Stomach smooth muscle (tissue), 2 donors: ENCODE measurements around the gene STK24.
A peak's percentile ranks its signal among the peaks of the same experiment; 100 is the strongest.

Experiments
- H3K27ac ChIP-seq: one replicate; pipeline ENCODE4 v1.7.0; 2013; ENCODE audit warnings: mild to moderate bottlenecking, low read length, inconsistent platforms
- H3K27me3 ChIP-seq, 2 donors: one replicate each; pipeline ENCODE4 v1.7.0; 2013; ENCODE audit warnings: low read length in 2 of 2; ENCODE audit not compliant: insufficient read depth in 2 of 2, control insufficient read depth in 1 of 2
- H3K36me3 ChIP-seq, 2 donors: one replicate each; pipeline ENCODE4 v1.7.0; 2013; ENCODE audit warnings: low read length in 2 of 2; ENCODE audit not compliant: control insufficient read depth in 2 of 2, insufficient read depth in 2 of 2
- H3K4me1 ChIP-seq: one replicate; pipeline ENCODE4 v1.7.0; 2013; ENCODE audit warnings: low read length; ENCODE audit not compliant: control insufficient read depth, insufficient read depth
- H3K4me3 ChIP-seq, 2 donors: one replicate each; pipeline ENCODE4 v1.7.0; 2013; ENCODE audit warnings: low read length in 2 of 2
- H3K9ac ChIP-seq, 2 donors: one replicate each; pipeline ENCODE4 v1.7.0; 2013; ENCODE audit warnings: low read length in 2 of 2, mild to moderate bottlenecking in 1 of 2
- H3K9me3 ChIP-seq, 2 donors: one replicate each; pipeline ENCODE4 v1.7.0; 2013; ENCODE audit warnings: low read length in 2 of 2; ENCODE audit not compliant: control insufficient read depth in 2 of 2
- donor health status: healthy.
- donor health status: Pancreatic carcinoma.

STK24 gene

DNA sequence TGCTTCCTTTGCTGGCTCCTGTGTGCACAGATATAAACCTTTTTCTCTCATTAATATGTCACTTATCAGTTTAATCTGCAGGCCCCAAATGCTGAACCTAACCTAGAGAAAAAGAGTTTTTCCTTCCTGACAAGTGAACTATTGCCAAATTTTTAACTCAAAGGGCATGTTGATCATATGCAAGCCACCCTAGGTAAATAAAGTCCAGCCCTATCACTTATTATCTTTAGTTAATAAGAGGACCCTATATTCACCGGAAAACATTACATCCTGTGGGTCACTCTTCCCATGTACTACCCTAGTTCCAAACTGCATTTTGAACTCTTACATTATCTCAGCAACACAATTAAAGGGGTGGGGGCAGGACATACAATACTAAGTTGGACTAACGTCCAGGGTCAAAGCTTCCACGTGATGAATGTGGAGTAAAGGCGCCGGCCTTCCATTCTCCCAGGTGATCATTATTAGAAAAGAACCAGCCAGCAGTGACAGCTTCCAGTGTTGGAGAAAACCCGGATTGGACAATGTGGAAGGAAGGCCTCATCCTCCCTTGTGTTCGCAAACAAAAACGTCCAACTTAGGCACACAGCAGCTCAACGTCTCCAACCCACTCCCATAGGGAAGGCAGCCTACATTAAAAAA lies 86.6 kb downstream of the STK24 start:
- Histone ChIP-seq H3K27ac (no peak overlapping the region), H3K4me3 (no peak overlapping the region), H3K36me3 (no peaks in the 10 kb centered on the region), H3K9ac (no peak overlapping the region), H3K4me1 (peaks cover 40% of the 10 kb centered on the region), H3K9me3 (no peaks in the 10 kb centered on the region), H3K27me3 (no peaks in the 10 kb centered on the region)

- H3K9me3 ChIP-seq, result no peaks in the 10 kb centered on the region
- H3K27ac ChIP-seq, result no peak overlapping the region
- H3K4me3 ChIP-seq, result no peak overlapping the region
- no peaks in the 10 kb centered on the region for H3K36me3 ChIP-seq
- H3K4me1 ChIP-seq, result peaks cover 40% of the 10 kb centered on the region
- H3K27me3 ChIP-seq, result no peaks in the 10 kb centered on the region
- no peak overlapping the region for H3K9ac ChIP-seq
Measured at GRCh38 chr13:98489446-98490194, 87.3 kb downstream of the STK24 start.

GRCh38 chr13:98488736-98489135 lies 88.2 kb downstream of the STK24 start:
- no peak overlapping the region for H3K9ac ChIP-seq
- H3K4me1 ChIP-seq, result peaks cover 46% of the 10 kb centered on the region
- H3K36me3 ChIP-seq, result no peaks in the 10 kb centered on the region
- no peaks in the 10 kb centered on the region for H3K27me3 ChIP-seq
- no peak overlapping the region for H3K27ac ChIP-seq
- no peaks in the 10 kb centered on the region for H3K9me3 ChIP-seq
- H3K4me3 ChIP-seq, result no peak overlapping the region

DNA sequence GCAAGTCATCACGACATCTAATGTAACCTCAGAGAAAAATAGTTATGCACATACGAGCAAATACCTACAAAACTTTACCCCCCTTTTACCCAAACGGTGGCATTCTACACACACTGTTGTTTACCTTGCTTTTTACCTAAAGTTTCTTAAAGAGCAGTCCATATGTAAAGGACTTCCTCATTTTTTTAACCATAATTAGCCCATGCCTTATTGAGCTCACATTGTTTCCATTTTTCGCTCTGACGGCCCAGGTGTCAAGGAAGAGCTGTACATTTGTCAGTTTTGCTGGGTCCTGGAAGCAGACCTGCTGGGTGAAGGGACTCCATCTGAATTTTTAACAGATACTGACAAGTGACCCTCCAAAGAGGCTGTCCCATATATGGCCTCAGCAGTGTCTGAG lies 89.4 kb downstream of the STK24 start:
- Histone ChIP-seq H3K27me3 (no peaks in the 10 kb centered on the region), H3K36me3 (no peaks in the 10 kb centered on the region), H3K9ac (no peak overlapping the region), H3K4me3 (no peak overlapping the region), H3K27ac (no peak overlapping the region), H3K9me3 (no peaks in the 10 kb centered on the region), H3K4me1 (peaks cover 57% of the 10 kb centered on the region)

- H3K4me1 ChIP-seq, result peaks cover 55% of the 10 kb centered on the region
- no peak overlapping the region for H3K4me3 ChIP-seq
- no peaks in the 10 kb centered on the region for H3K9me3 ChIP-seq
- no peaks in the 10 kb centered on the region for H3K36me3 ChIP-seq
- H3K27ac ChIP-seq, result no peak overlapping the region
- no peaks in the 10 kb centered on the region for H3K27me3 ChIP-seq
- H3K9ac ChIP-seq, result no peak overlapping the region
Measured at GRCh38 chr13:98487016-98487415, 89.9 kb downstream of the STK24 start.

GRCh38 chr13:98486412-98486811 lies 90.5 kb downstream of the STK24 start:
- no peak overlapping the region for H3K27ac ChIP-seq
- H3K9ac ChIP-seq, result no peak overlapping the region
- no peaks in the 10 kb centered on the region for H3K9me3 ChIP-seq
- no peaks in the 10 kb centered on the region for H3K27me3 ChIP-seq
- H3K4me3 ChIP-seq, result no peak overlapping the region
- no peaks in the 10 kb centered on the region for H3K36me3 ChIP-seq
- peaks cover 56% of the 10 kb centered on the region for H3K4me1 ChIP-seq

- Histone ChIP-seq H3K4me1 (peaks cover 55% of the 10 kb centered on the region), H3K27ac (no peak overlapping the region), H3K36me3 (peaks cover 0 to 3% of the 10 kb centered on the region in 2 donors), H3K9ac (no peak overlapping the region), H3K4me3 (no peak overlapping the region), H3K27me3 (no peaks in the 10 kb centered on the region), H3K9me3 (no peaks in the 10 kb centered on the region)
Measured at GRCh38 chr13:98485561-98485960, 91.3 kb downstream of the STK24 start.

GRCh38 chr13:98484289-98485219 lies 92.4 kb downstream of the STK24 start:
- no peaks in the 10 kb centered on the region for H3K9me3 ChIP-seq
- H3K4me1 ChIP-seq, result peaks cover 58% of the 10 kb centered on the region
- peak overlapping the region in 1 of 2 donors; percentile 40 for H3K4me3 ChIP-seq
- H3K27ac ChIP-seq, result peak overlapping the region; percentile 55
- H3K36me3 ChIP-seq, result peaks cover 0 to 3% of the 10 kb centered on the region in 2 donors
- no peak overlapping the region for H3K9ac ChIP-seq
- H3K27me3 ChIP-seq, result no peaks in the 10 kb centered on the region

DNA sequence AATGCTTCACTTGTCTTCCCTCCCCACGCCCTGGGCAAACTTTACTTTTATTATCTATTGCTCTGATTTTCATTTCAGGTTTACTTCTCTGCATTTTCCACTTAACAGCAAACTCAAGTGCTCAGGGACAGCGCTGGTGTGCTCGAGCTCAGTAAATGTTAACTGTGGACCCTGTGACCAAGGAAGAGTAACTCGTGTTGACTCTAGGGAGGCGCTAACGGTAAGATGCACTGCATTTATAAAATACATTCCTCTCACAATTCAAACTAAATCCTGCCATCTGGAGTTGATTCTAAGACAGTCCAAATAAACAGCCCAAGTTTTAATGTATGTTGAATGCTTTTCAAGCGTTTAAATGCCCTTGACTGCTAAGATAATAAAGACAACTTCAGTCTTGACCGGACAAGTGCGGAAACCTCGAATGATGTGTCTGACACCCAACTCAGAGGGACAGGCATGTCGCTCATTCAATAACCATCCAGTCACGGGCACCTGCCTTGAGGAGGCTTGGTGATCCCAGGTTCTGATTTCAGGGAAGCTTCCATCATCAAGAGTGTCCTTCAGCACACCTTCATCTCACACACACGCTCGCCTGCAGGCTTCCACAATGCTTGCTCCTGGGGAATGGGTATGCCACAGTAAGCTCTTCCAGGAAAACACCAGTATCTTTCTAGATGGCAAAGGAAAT lies 93.2 kb downstream of the STK24 start:
- H3K27ac ChIP-seq, result peak overlapping the region; percentile 55
- peaks cover 0 to 3% of the 10 kb centered on the region in 2 donors for H3K36me3 ChIP-seq
- no peaks in the 10 kb centered on the region for H3K9me3 ChIP-seq
- H3K27me3 ChIP-seq, result no peaks in the 10 kb centered on the region
- H3K4me3 ChIP-seq, result peak overlapping the region in 1 of 2 donors; percentile 40
- peaks cover 58% of the 10 kb centered on the region for H3K4me1 ChIP-seq
- H3K9ac ChIP-seq, result no peak overlapping the region
